CD4-positive, alpha-beta T cell treated with Interleukin-6 for 4 hours (primary cell): ENCODE data around the gene MYADML2.

Experiments used
- DNase-seq: peaks from one replicate; pipeline ENCODE4 v3.0.0-alpha.2; 2020; ENCODE audit warnings: mixed read lengths

The MYADML2 gene

GRCh38 chr17:81890447-81891302 is 56.4 kb downstream of the MYADML2 start:
- peak; percentile 17 for DNase-seq
